ENCODE data around the gene WASL. TPM values are rescaled to one million over a fixed set of nuclear protein-coding genes. Genes with fewer than 3 reads are reported as not detected.

Gene WASL
- total RNA-seq, 4 donors from 2014 or later: 32.6 to 40.0 (median 37.3) TPM

GRCh38 chr7:123769371-123769770 lies 20.6 kb upstream of the WASL start:
- 53 to 58% methylated on average over 3 of the region's 3 CpGs for WGBS, 2 donors
- Histone ChIP-seq H3K4me1 (no peaks in the 10 kb centered on the region), H3K36me3 (no peaks in the 10 kb centered on the region), H3K9me3 (no peaks in the 10 kb centered on the region), H3K27ac (no peak overlapping the region), H3K27me3 (no peaks in the 10 kb centered on the region), H3K4me3 (no peak overlapping the region)
- DNase-seq (ENCODE audit: low spot score in 2 of 2): no peak
- no peak for TF ChIP-seq CTCF (IDR thresholded peaks at IDR 0.05)
- TF ChIP-seq POLR2A (IDR thresholded peaks at IDR 0.05): no peak
- no peak for TF ChIP-seq EP300 (IDR thresholded peaks at IDR 0.05)

GRCh38 chr7:123768493-123768892 lies 19.7 kb upstream of the WASL start:
- Histone ChIP-seq H3K36me3 (no peaks in the 10 kb centered on the region), H3K27ac (no peak overlapping the region), H3K4me1 (no peaks in the 10 kb centered on the region), H3K27me3 (no peaks in the 10 kb centered on the region), H3K4me3 (no peak overlapping the region), H3K9me3 (no peaks in the 10 kb centered on the region)
- DNase-seq (ENCODE audit: low spot score in 2 of 2): no peak
- TF ChIP-seq EP300 (IDR thresholded peaks at IDR 0.05) (no peak), POLR2A (IDR thresholded peaks at IDR 0.05) (no peak), CTCF (IDR thresholded peaks at IDR 0.05) (no peak)
- WGBS, 2 donors: 85 to 96% methylated on average over 3 of the region's 3 CpGs

GRCh38 chr7:123763191-123763661 lies 14.4 kb upstream of the WASL start:
- H3K27me3 ChIP-seq: no peaks in the 10 kb centered on the region
- H3K27ac ChIP-seq: no peak overlapping the region
- TF ChIP-seq POLR2A (IDR thresholded peaks at IDR 0.05) (no peak), EP300 (IDR thresholded peaks at IDR 0.05) (no peak), CTCF (IDR thresholded peaks at IDR 0.05) (no peak)
- no peak overlapping the region for H3K4me3 ChIP-seq
- H3K9me3 ChIP-seq: no peaks in the 10 kb centered on the region
- DNase-seq (ENCODE audit: low spot score in 2 of 2): no peak
- H3K4me1 ChIP-seq: no peaks in the 10 kb centered on the region
- WGBS, 2 donors: 96 to 97% methylated on average over 35 to 43 of the region's 43 CpGs
- H3K36me3 ChIP-seq: no peaks in the 10 kb centered on the region

- no peaks in the 10 kb centered on the region for H3K27me3 ChIP-seq
- TF ChIP-seq CTCF (IDR thresholded peaks at IDR 0.05) (no peak), POLR2A (IDR thresholded peaks at IDR 0.05) (no peak), EP300 (IDR thresholded peaks at IDR 0.05) (no peak)
- no peaks in the 10 kb centered on the region for H3K4me1 ChIP-seq
- no peaks in the 10 kb centered on the region for H3K36me3 ChIP-seq
- 71 to 76% methylated on average over 3 of the region's 3 CpGs for WGBS, 2 donors
- H3K27ac ChIP-seq: no peak overlapping the region
- DNase-seq (ENCODE audit: low spot score in 2 of 2): no peak
- no peak overlapping the region for H3K4me3 ChIP-seq
- H3K9me3 ChIP-seq: no peaks in the 10 kb centered on the region
Measured at GRCh38 chr7:123761729-123762128, 12.9 kb upstream of the WASL start.

GRCh38 chr7:123757095-123757494 lies 8.3 kb upstream of the WASL start:
- WGBS, 2 donors: 69 to 73% methylated on average over 1 of the region's 1 CpG
- H3K27me3 ChIP-seq: no peaks in the 10 kb centered on the region
- no peak for DNase-seq (ENCODE audit: low spot score in 2 of 2)
- H3K36me3 ChIP-seq: no peaks in the 10 kb centered on the region
- no peak overlapping the region for H3K4me3 ChIP-seq
- H3K27ac ChIP-seq: no peak overlapping the region
- TF ChIP-seq EP300 (IDR thresholded peaks at IDR 0.05) (no peak), CTCF (IDR thresholded peaks at IDR 0.05) (no peak), POLR2A (IDR thresholded peaks at IDR 0.05) (no peak)
- peaks cover 0 to 7% (median under 1%) of the 10 kb centered on the region in 4 donors for H3K4me1 ChIP-seq
- H3K9me3 ChIP-seq: no peaks in the 10 kb centered on the region

Data from tibial nerve (tissue), 4 donors.